Gastroesophageal sphincter (tissue), 4 donors: ENCODE measurements around the gene MET. TPM values are rescaled to one million over a fixed set of nuclear protein-coding genes. Genes with fewer than 3 reads are reported as not detected.

Experiments
- ATAC-seq: fragments of 150-250 bp; one replicate; pipeline ENCODE4 v1.9.1; 2016; ENCODE audit warnings: mild to moderate bottlenecking, moderate library complexity
- H3K27ac ChIP-seq, 4 donors: fragments of 200-600 bp; sonication (generic) in 3 of 4; 1 replicate in 3 of 4; 2 replicates in 1 of 4; pipeline ENCODE4 v1.5.1; 2016 to 2019
- H3K27me3 ChIP-seq: fragments of 200-600 bp; sonication (generic); one replicate; pipeline ENCODE4 v1.5.1; 2019
- H3K36me3 ChIP-seq, 2 donors: fragments of 200-600 bp; sonication (generic); one replicate each; pipeline ENCODE4 v1.5.1; 2019; ENCODE audit warnings: control low read depth in 1 of 2
- H3K4me1 ChIP-seq, 3 donors: fragments of 200-600 bp; sonication (generic); 1 replicate in 2 of 3; 2 replicates in 1 of 3; pipeline ENCODE4 v1.5.1; 2016 to 2019; ENCODE audit warnings: control low read depth in 2 of 3
- H3K4me3 ChIP-seq, 2 donors: fragments of 200-600 bp; sonication (generic); one replicate each; pipeline ENCODE4 v1.5.1; 2019; ENCODE audit warnings: mild to moderate bottlenecking in 1 of 2, moderate library complexity in 1 of 2
- H3K9me3 ChIP-seq, 3 donors: fragments of 200-600 bp; sonication (generic); one replicate each; pipeline ENCODE4 v1.5.1; 2017 to 2019; ENCODE audit warnings: control low read depth in 2 of 3
- EP300 ChIP-seq: sonication (generic); formaldehyde crosslinking; IDR thresholded peaks from one replicate; pipeline ENCODE4 v1.6.1; 2017; ENCODE audit warnings: antibody characterized with exemption, mild to moderate bottlenecking
- POLR2A ChIP-seq, 2 donors: fragments of 450-650 bp; IDR thresholded peaks; one replicate each; pipeline ENCODE4 v1.6.1; 2017; ENCODE audit warnings: antibody characterized with exemption in 2 of 2, mild to moderate bottlenecking in 2 of 2, moderate library complexity in 1 of 2
- POLR2AphosphoS5 ChIP-seq: sonication (generic); formaldehyde crosslinking; IDR thresholded peaks from one replicate; pipeline ENCODE4 v1.6.1; 2017; ENCODE audit warnings: antibody characterized with exemption
- WGBS, 2 donors: methylation state at CpG; one replicate each; pipeline ENCODE4 v1.1.5; 2018; ENCODE audit warnings: low coverage in 1 of 2; 5-methylcytosine and 5-hydroxymethylcytosine counted together
- total RNA-seq, 4 donors: library from RNA; depleted of rRNA; stranded (reverse); fragments of >200 nt; gene quantifications; one replicate each; pipeline ENCODE4 v1.1.0, GENCODE V29; 2016
- TF ChIP-seq, protein P1 (sequence below), 4 experiments: fragments of 200-600 bp in 2 of 4; fragments of 450-650 bp in 2 of 4; sonication (generic) in 1 of 4; IDR thresholded peaks; one replicate each; pipeline ENCODE4 v1.5.1; 2017 to 2019; ENCODE audit warnings: antibody characterized with exemption in 4 of 4, mild to moderate bottlenecking in 2 of 4, moderate library complexity in 2 of 4

MET gene
- total RNA-seq, 4 donors from 2014 or later = 5.8 to 27.2 (median 21.3) TPM

GRCh38 chr7:116733924-116734580 lies 62.1 kb downstream of the MET start:
- no peak overlapping the region for H3K27ac ChIP-seq
- no peak for ATAC-seq
- H3K9me3 ChIP-seq = no peaks in the 10 kb centered on the region
- TF ChIP-seq POLR2A (IDR thresholded peaks at IDR 0.05) = no peak
- 52 to 57% methylated on average over 3 to 4 of the region's 4 CpGs for WGBS, 2 donors
- H3K4me1 ChIP-seq = no peaks in the 10 kb centered on the region
- no peak overlapping the region for H3K4me3 ChIP-seq
- H3K36me3 ChIP-seq = no peaks in the 10 kb centered on the region
- H3K27me3 ChIP-seq = no peaks in the 10 kb centered on the region

DNA sequence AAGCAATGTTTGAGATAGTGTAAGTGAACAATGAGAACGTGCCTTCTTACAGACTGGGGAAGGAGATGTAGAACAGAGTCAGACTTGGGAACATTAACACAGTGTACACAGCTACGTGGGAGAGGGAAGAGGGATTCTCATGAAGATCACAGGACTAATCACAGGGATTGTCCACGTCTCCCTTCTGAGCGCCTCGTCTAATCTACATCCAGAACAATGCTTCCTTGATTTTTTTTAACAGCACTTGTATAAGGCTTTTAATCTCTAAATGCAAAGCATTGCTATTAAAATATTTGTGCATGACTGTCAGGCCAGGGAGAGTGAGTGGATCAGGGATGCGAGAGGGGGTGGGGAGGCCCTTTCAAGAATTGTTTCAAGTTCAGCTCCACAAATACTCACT lies 62.7 kb downstream of the MET start:
- TF ChIP-seq EP300 (no peak), POLR2AphosphoS5 (no peak), POLR2A (IDR thresholded peaks at IDR 0.05) (no peak)
- H3K36me3 ChIP-seq = no peaks in the 10 kb centered on the region
- H3K9me3 ChIP-seq = no peaks in the 10 kb centered on the region
- no peak for ATAC-seq
- 74 to 81% methylated on average over 6 of the region's 6 CpGs for WGBS, 2 donors
- H3K27me3 ChIP-seq = no peaks in the 10 kb centered on the region
- H3K27ac ChIP-seq = no peak overlapping the region
- H3K4me3 ChIP-seq = no peak overlapping the region
- H3K4me1 ChIP-seq = no peaks in the 10 kb centered on the region

DNA sequence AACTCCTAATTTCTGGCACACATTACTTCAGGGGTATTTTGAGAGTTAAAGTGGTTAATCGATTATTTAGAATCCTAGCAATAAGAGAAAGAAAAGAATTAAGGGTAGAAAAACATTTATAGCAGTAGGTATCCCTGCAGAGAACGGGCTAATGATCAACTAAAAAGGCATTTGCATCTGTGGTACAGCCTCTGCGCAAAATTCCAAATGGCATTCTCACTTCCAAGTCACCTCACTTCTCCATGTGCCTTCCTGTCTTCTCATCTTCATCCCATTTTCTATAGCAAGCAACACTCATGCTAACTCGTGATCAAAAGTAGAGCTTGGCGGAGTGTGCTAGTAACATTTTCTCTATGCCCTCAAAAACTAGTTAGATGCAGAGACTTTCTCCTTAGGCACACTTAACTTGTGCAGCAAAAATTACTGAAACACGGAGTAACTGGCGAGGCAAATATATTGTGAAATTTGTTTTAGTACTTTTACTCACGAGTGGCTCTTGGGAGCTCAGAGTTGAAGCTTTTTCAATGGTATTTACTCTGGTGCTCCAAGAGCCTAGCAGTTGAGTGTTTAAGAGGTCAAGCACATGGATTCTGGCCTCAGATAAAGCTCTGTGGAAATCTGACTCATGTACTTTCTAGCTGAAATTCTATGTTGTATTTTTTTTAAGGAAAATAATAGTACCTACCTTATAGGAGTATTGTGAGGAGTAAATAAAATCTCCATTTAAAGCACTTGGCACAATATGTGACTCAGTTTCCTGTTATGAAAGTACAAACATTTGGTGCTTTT lies 65.1 kb downstream of the MET start:
- Histone ChIP-seq H3K9me3 (no peaks in the 10 kb centered on the region), H3K36me3 (no peaks in the 10 kb centered on the region), H3K27me3 (no peaks in the 10 kb centered on the region), H3K4me1 (no peaks in the 10 kb centered on the region), H3K27ac (no peak overlapping the region), H3K4me3 (no peak overlapping the region)
- no peak for TF ChIP-seq POLR2AphosphoS5
- no peak for TF ChIP-seq EP300
- TF ChIP-seq, protein P1, sequence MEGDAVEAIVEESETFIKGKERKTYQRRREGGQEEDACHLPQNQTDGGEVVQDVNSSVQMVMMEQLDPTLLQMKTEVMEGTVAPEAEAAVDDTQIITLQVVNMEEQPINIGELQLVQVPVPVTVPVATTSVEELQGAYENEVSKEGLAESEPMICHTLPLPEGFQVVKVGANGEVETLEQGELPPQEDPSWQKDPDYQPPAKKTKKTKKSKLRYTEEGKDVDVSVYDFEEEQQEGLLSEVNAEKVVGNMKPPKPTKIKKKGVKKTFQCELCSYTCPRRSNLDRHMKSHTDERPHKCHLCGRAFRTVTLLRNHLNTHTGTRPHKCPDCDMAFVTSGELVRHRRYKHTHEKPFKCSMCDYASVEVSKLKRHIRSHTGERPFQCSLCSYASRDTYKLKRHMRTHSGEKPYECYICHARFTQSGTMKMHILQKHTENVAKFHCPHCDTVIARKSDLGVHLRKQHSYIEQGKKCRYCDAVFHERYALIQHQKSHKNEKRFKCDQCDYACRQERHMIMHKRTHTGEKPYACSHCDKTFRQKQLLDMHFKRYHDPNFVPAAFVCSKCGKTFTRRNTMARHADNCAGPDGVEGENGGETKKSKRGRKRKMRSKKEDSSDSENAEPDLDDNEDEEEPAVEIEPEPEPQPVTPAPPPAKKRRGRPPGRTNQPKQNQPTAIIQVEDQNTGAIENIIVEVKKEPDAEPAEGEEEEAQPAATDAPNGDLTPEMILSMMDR (IDR thresholded peaks at IDR 0.05) = no peak
- no peak for TF ChIP-seq POLR2A (IDR thresholded peaks at IDR 0.05)
- WGBS, 2 donors = 84 to 91% methylated on average over 7 to 8 of the region's 8 CpGs
- ATAC-seq = no peak

GRCh38 chr7:116738378-116738777 lies 66.4 kb downstream of the MET start:
- no peak overlapping the region for H3K27ac ChIP-seq
- 9 to 78% methylated on average over 1 of the region's 1 CpG for whole genome bisulfite sequencing, 2 donors
- H3K4me3 ChIP-seq = no peak overlapping the region

DNA sequence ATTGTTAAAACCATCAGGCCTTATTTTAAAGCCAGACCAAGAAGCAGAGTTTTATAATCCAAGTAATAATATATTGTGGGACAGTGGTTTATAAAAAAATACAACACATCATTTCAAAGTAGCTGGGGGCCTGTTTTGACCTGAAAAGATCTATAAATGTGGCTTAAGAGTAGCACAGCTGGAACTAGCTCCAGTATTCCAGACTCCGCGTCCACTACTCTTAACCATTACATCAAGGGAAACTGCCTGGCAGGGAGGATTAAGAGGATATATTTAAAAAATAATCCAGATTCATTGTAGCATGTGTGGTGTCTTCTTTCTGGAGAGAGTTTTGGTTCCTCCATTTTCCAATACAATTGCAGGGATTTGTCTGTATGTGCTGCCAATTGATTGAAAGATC lies 67.3 kb downstream of the MET start:
- no peaks in the 10 kb centered on the region for H3K36me3 ChIP-seq
- no peak overlapping the region for H3K4me3 ChIP-seq
- no peaks in the 10 kb centered on the region for H3K27me3 ChIP-seq
- H3K27ac ChIP-seq = no peak overlapping the region
- no peaks in the 10 kb centered on the region for H3K9me3 ChIP-seq
- WGBS, 2 donors = 82 to 100% methylated on average over 2 of the region's 2 CpGs
- H3K4me1 ChIP-seq = no peaks in the 10 kb centered on the region
- no peak for ATAC-seq
- TF ChIP-seq, protein P1 (IDR thresholded peaks at IDR 0.05) = no peak
- TF ChIP-seq POLR2AphosphoS5 (no peak), EP300 (no peak), POLR2A (IDR thresholded peaks at IDR 0.05) (no peak)

More at GRCh38 chr7:116738378-116738777, 66.4 kb downstream of the MET start:
- Histone ChIP-seq H3K9me3 (no peaks in the 10 kb centered on the region), H3K27me3 (no peaks in the 10 kb centered on the region), H3K36me3 (no peaks in the 10 kb centered on the region), H3K4me1 (no peaks in the 10 kb centered on the region)
- ATAC-seq = no peak
- TF ChIP-seq, protein P1 (IDR thresholded peaks at IDR 0.05) = no peak
- TF ChIP-seq EP300 = no peak
- TF ChIP-seq POLR2A (IDR thresholded peaks at IDR 0.05) = no peak
- no peak for TF ChIP-seq POLR2AphosphoS5

DNA sequence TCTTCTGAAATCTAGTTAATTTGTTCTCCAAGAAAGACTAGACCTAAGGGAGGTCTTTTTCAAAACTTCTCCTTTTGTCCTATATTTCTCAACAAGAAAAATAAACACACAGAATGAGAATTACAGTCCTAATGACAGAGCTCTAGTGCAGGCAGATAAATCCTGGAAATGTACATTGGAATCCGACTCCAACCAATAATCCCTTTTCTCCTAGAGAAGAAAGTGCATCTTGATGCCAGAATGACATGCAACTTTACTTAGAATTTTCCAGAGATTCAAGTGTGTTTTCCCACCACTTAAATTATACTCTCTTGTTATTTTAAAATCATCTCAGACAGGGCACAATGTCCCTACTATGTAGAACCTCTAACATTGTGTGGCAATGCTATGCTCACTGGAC lies 68.2 kb downstream of the MET start:
- TF ChIP-seq EP300 (no peak), POLR2A (IDR thresholded peaks at IDR 0.05) (no peak), POLR2AphosphoS5 (no peak)
- TF ChIP-seq, protein P1 (IDR thresholded peaks at IDR 0.05) = no peak
- Histone ChIP-seq H3K9me3 (no peaks in the 10 kb centered on the region), H3K27ac (no peak overlapping the region), H3K4me1 (no peaks in the 10 kb centered on the region), H3K36me3 (no peaks in the 10 kb centered on the region), H3K4me3 (no peak overlapping the region), H3K27me3 (no peaks in the 10 kb centered on the region)
- 92 to 100% methylated on average over 1 of the region's 1 CpG for WGBS, 2 donors
- no peak for ATAC-seq
